MM.1S (cell line): Measurements from ENCODE around the gene L3HYPDH.
A peak's percentile ranks its signal among the peaks of the same experiment; 100 is the strongest.

Experiments used
- DNase-seq: peaks from one replicate; pipeline ENCODE4 v3.0.0-alpha.2; 2015
- H2AFZ ChIP-seq: fragments of 300-600 bp; sonication (generic); 2 replicates; pipeline ENCODE4 v1.6.0; 2016; ENCODE audit warnings: antibody characterized with exemption, low read length
- H3F3A ChIP-seq: fragments of 300-600 bp; sonication (generic); 2 replicates; pipeline ENCODE4 v1.6.1; 2016; ENCODE audit warnings: mild to moderate bottlenecking, antibody characterized with exemption, low read length, moderate library complexity, mixed read lengths; ENCODE audit not compliant: insufficient read depth
- H3K27ac ChIP-seq: fragments of 300-600 bp; sonication (generic); 2 replicates; pipeline ENCODE4 v1.5.1; 2016; ENCODE audit warnings: mild to moderate bottlenecking, low read length
- H3K27me3 ChIP-seq: fragments of 300-600 bp; sonication (generic); replicated peaks from 2 replicates; pipeline ENCODE4 v1.6.0; 2016; ENCODE audit warnings: low read length; ENCODE audit not compliant: insufficient read depth
- H3K36me3 ChIP-seq: fragments of 300-600 bp; sonication (generic); replicated peaks from 2 replicates; pipeline ENCODE4 v1.6.1; 2016; ENCODE audit warnings: mild to moderate bottlenecking, low read length, mixed read lengths; ENCODE audit not compliant: insufficient read depth
- H3K4me1 ChIP-seq: fragments of 300-600 bp; sonication (generic); 2 replicates; pipeline ENCODE4 v1.6.1; 2016; ENCODE audit warnings: low read length, mixed read lengths
- H3K4me2 ChIP-seq: fragments of 300-600 bp; sonication (generic); 2 replicates; pipeline ENCODE4 v1.6.0; 2016; ENCODE audit warnings: low read depth, low read length
- H3K4me3 ChIP-seq: fragments of 300-600 bp; sonication (generic); 2 replicates; pipeline ENCODE4 v1.5.1; 2016; ENCODE audit warnings: low read length, mixed read lengths
- H3K79me2 ChIP-seq: fragments of 300-600 bp; sonication (generic); 2 replicates; pipeline ENCODE4 v1.6.1; 2016; ENCODE audit warnings: mixed run types, low read length, mixed read lengths
- H3K9ac ChIP-seq: fragments of 300-600 bp; sonication (generic); 2 replicates; pipeline ENCODE4 v1.6.1; 2016; ENCODE audit warnings: low read length, mixed read lengths
- H3K9me2 ChIP-seq: fragments of 300-600 bp; sonication (generic); replicated peaks from 2 replicates; pipeline ENCODE4 v1.6.1; 2016; ENCODE audit warnings: mild to moderate bottlenecking, low read length, mixed read lengths; ENCODE audit not compliant: insufficient read depth
- H3K9me3 ChIP-seq: fragments of 300-600 bp; sonication (generic); replicated peaks from 2 replicates; pipeline ENCODE4 v1.6.1; 2016; ENCODE audit warnings: mild to moderate bottlenecking, low read length, mixed read lengths; ENCODE audit not compliant: insufficient read depth
- H4K20me1 ChIP-seq: fragments of 300-600 bp; sonication (generic); 2 replicates; pipeline ENCODE4 v1.6.1; 2016; ENCODE audit warnings: mild to moderate bottlenecking, low read length, moderate library complexity, mixed read lengths; ENCODE audit not compliant: insufficient read depth
- EZH2 ChIP-seq: fragments of 300-600 bp; sonication (generic); optimal IDR thresholded peaks from 2 replicates; pipeline ENCODE3; 2017; ENCODE audit warnings: low read depth, mild to moderate bottlenecking, antibody characterized with exemption, low read length, mixed read lengths
- EZH2phosphoT487 ChIP-seq: fragments of 300-600 bp; sonication (generic); IDR thresholded peaks from 2 replicates; pipeline ENCODE4 v1.6.1; 2018; ENCODE audit warnings: antibody characterized with exemption, low read length
- TF ChIP-seq, protein P1 (sequence below): fragments of 300-600 bp; sonication (generic); IDR thresholded peaks from 2 replicates; pipeline ENCODE4 v1.5.1; 2016; ENCODE audit warnings: antibody characterized with exemption, low read length, mixed read lengths

L3HYPDH gene

GRCh38 chr14:59483819-59484638 is at the start of gene L3HYPDH, which contains the start of gene JKAMP:
Gene L3HYPDH (minus strand): TSS chr14:59484408. CDS start chr14:59484316, 92 bp downstream.
Gene JKAMP (plus strand): TSS chr14:59484517. CDS start chr14:59484590, 73 bp downstream.
- Histone ChIP-seq H3K4me2 (peak within 1 kb of the TSS; percentile 83), H3K9me3 (no peaks in the 10 kb centered on the region), H3K9me2 (no peaks in the 10 kb centered on the region), H4K20me1 (no peaks in the 10 kb centered on the region), H3K79me2 (peaks cover 16% of the 10 kb centered on the region), H3K4me1 (0 out of 2 replicates have a peak, but pooled peaks cover 4% of the 10 kb centered on the region), H3K27ac (peak within 1 kb of the TSS; percentile 62; the same call in 1 of the 2 replicates), H3K36me3 (no peaks in the 10 kb centered on the region), H3K4me3 (peak within 1 kb of the TSS; percentile 88), H3K9ac (peak within 1 kb of the TSS; percentile 72), H3F3A (no peaks in the 10 kb centered on the region), H2AFZ (peak within 1 kb of the TSS; percentile 75), H3K27me3 (no peaks in the 10 kb centered on the region)
- DNase-seq, result peak; percentile 91
- TF ChIP-seq, protein P1, sequence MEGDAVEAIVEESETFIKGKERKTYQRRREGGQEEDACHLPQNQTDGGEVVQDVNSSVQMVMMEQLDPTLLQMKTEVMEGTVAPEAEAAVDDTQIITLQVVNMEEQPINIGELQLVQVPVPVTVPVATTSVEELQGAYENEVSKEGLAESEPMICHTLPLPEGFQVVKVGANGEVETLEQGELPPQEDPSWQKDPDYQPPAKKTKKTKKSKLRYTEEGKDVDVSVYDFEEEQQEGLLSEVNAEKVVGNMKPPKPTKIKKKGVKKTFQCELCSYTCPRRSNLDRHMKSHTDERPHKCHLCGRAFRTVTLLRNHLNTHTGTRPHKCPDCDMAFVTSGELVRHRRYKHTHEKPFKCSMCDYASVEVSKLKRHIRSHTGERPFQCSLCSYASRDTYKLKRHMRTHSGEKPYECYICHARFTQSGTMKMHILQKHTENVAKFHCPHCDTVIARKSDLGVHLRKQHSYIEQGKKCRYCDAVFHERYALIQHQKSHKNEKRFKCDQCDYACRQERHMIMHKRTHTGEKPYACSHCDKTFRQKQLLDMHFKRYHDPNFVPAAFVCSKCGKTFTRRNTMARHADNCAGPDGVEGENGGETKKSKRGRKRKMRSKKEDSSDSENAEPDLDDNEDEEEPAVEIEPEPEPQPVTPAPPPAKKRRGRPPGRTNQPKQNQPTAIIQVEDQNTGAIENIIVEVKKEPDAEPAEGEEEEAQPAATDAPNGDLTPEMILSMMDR, result peak; percentile 43
- no peak for TF ChIP-seq EZH2phosphoT487

GRCh38 chr14:59532419-59532818 is 48.2 kb upstream of the L3HYPDH start:
- Histone ChIP-seq H3K9ac (no peak overlapping the region), H3K9me2 (no peaks in the 10 kb centered on the region), H3K27ac (no peak overlapping the region), H3K36me3 (no peaks in the 10 kb centered on the region), H3K4me3 (no peak overlapping the region), H3K4me2 (no peak overlapping the region), H2AFZ (no peak overlapping the region), H3K9me3 (no peaks in the 10 kb centered on the region), H3K4me1 (no peaks in the 10 kb centered on the region), H3K27me3 (no peaks in the 10 kb centered on the region), H3F3A (no peaks in the 10 kb centered on the region), H3K79me2 (no peaks in the 10 kb centered on the region), H4K20me1 (no peaks in the 10 kb centered on the region)
- no peak for DNase-seq
- TF ChIP-seq EZH2, result no peak
- TF ChIP-seq, protein P1, result no peak
- no peak for TF ChIP-seq EZH2phosphoT487

GRCh38 chr14:59530349-59530748 is 46.1 kb upstream of the L3HYPDH start:
- DNase-seq, result no peak
- Histone ChIP-seq H3K79me2 (no peaks in the 10 kb centered on the region), H3K9me3 (no peaks in the 10 kb centered on the region), H4K20me1 (no peaks in the 10 kb centered on the region), H3K9ac (no peak overlapping the region), H3K4me1 (no peaks in the 10 kb centered on the region), H3K27me3 (no peaks in the 10 kb centered on the region), H3K27ac (no peak overlapping the region), H3F3A (no peaks in the 10 kb centered on the region), H3K36me3 (no peaks in the 10 kb centered on the region), H3K4me3 (no peak overlapping the region), H3K9me2 (no peaks in the 10 kb centered on the region), H3K4me2 (no peak overlapping the region), H2AFZ (no peak overlapping the region)
- TF ChIP-seq EZH2phosphoT487, result no peak
- TF ChIP-seq, protein P1, result no peak
- TF ChIP-seq EZH2, result no peak
